ENCODE data around the gene OPCML.

The OPCML gene

DNA sequence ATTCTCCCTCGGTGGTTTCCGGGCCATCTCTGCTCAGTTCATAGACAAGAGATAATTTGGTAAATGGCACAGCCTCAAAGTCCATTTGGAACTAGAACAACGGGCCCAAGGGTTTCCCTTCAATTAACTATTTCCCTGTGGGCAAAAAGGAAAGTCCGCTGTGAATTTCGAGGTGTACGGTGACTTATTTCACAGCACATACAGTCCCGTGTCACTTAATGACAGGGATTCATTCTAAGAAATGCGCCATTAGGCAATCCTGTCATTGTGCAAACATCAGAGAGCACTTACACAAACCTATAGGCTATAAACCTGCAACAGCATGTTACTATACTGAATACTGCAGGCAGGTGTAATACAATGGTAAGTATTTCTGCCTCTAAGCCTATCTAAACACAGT lies 551.6 kb downstream of the OPCML start:
- no peak for DNase-seq (ENCODE audit: low read depth)

DNA sequence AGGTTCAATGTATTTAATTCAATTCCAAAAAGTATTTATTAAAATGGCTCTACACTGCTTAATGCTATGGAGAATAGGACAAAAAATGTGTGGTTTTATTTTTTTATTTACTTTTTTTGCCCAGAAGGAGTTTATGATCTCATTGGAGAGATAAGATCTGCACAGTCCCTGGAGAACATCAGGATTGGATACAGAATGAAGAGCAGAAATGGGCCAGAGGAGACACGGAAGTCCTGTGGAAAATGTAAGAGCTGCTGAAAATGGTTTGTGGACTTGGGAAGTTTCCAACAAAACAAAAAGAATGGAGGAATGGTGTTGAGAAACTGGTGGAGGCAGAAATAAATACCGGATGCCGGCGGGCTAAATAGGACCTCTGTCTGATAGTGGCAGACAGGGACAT lies 554.6 kb downstream of the OPCML start:
- no peak for DNase-seq (ENCODE audit: low read depth)

DNA sequence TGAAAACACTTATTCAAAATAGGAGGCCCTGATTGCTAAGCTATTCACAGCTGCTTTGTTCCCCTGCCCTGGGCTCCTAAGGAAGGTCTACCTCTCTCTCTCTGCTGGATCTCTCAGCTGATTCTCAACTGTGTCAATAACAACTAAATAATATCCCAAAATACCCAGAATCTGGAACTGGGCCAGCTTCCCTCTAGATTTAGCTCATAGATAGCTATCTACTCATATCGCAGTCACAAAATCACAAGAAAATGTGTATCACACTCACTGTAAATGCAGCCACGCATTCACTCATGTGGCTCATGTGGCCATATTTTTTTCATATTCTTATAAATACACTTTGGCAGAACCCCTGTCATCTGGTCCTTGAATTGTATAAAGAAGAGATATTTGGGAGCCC lies 555.1 kb downstream of the OPCML start:
- no peak for DNase-seq (ENCODE audit: low read depth)

DNA sequence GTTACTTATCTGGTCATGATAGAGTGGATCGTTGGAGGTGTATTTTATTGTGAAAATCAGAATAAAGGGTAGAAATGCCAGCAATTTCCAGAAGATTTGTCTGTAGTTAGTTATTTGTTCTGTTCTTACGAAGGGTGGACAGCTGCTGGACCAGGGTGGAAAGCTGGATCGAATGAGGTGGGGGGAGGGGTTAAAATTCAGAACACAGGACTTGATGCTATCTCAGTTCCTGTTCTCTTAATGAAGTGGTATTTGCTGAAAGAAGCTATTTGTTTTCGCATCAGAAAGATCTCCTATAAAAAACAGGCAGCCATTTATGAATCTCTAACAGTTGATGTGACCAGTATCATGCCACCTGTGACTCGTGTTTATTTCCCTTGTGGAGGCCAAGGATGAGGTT lies 556.2 kb downstream of the OPCML start:
- no peak for DNase-seq (ENCODE audit: low read depth)

- no peak for DNase-seq (ENCODE audit: low read depth)
These were observed 558.6 kb downstream of the OPCML start for GRCh38 chr11:132973686-132974085.

- DNase-seq (ENCODE audit: low read depth) = no peak
These were observed 559.7 kb downstream of the OPCML start for GRCh38 chr11:132972565-132972964.

- no peak for DNase-seq (ENCODE audit: low read depth)
These were observed 561.0 kb downstream of the OPCML start for GRCh38 chr11:132971351-132971750.

DNA sequence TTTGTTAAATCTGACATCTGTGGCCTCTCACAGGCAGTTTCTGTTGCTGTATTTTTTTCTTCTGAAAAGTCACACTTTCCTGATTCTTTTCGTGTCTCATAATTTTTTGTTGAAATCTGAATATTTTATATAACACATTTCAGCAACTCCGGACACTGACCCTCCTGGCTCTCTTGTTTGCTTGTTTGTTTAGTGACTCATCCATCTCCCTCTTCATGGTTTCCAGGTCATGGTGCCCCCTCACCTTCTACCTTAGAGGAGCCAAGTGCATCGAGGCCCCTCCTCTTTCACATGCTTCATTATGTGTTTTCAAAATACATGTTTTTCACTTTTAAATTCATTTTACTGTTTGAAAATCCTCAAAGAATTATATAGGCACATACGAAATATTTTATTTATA lies 562.4 kb downstream of the OPCML start:
- no peak for DNase-seq (ENCODE audit: low read depth)

DNA sequence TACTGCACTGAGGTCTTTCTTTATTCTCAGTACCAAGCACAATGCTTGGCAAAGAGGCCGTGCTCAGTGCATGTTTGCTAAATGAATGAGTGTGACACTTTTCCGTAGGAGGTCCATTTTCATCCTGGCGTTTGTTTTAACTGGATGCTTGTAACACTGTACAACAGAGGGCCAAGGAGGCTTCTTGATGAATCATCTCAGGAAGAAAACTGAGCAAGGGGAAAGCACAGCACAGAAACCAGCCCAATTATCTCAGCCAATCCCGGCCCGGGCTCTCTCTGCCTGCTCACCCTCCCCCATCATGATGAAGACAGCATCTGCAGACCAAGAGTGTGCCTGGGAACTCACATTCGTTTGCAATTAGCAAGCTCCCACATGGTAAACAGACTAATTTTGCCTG lies 570.3 kb downstream of the OPCML start:
- no peak for DNase-seq (ENCODE audit: low read depth)

GRCh38 chr11:132961453-132961852 lies 570.8 kb downstream of the OPCML start:
- no peak for DNase-seq (ENCODE audit: low read depth)

DNA sequence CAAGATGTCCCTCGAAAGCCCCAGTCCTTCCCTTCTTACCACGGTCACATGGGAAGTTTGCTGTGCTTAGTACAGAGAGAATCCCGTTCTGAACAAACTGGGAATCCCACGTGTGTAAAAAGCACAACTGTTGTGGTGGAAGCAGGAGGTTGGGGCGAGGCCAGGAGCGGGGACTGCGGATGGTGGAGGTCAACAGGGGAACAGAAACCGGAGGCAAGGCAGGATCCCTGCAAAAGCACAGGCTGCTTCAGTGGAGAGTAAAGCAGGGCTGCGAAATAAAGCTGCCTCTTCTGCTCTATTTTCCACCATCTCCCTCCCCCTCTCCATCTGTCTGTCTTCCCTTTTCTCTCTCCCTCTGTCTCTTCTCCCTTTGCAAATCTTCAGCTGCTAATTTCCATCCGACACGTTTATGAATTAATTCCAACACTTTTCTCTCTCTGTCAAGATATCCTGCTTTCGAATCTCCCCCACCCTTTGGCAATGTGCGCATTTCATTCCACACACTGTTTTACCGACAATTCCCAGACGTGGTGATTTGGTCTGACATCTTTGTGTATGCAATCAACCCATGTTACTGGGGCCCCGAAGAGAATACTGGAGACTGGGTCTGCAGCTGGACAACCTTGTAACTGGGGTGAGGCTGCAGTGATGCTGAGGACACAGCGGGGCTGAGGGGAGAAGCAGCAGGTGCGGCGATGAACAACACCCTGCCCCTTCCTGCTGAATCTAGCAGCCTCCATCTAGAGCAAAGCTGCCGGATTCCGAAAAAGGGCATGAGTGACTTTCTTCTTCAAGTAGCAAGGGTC lies 571.8 kb downstream of the OPCML start:
- no peak for DNase-seq (ENCODE audit: low read depth)

GRCh38 chr11:132959693-132960092 lies 572.6 kb downstream of the OPCML start:
- no peak for DNase-seq (ENCODE audit: low read depth)

- DNase-seq (ENCODE audit: low read depth) = no peak
These were observed 574.4 kb downstream of the OPCML start for GRCh38 chr11:132957881-132958280.

DNA sequence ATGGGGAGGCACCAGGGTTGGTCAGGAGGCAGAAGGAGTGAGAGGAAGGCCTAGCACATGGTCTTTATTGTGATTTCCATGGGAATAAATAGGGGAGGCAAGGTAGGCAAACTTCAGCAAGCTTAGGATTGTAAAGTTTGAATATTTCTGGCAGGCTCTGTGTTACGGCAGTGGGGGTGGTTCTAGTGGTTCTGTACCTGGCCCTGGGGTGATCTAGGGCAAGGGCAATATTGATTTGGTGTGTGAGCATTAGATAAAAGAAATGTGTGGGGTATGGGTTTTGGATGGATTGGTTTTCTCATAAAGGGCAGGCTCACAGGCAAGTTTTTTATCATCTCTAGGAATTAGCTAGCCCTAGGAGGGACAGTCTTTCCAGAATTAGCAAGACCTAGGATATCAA lies 584.0 kb downstream of the OPCML start:
- no peak for DNase-seq (ENCODE audit: low read depth)

GRCh38 chr11:132944569-132944944 lies 587.7 kb downstream of the OPCML start:
- no peak for DNase-seq (ENCODE audit: low read depth)

DNA sequence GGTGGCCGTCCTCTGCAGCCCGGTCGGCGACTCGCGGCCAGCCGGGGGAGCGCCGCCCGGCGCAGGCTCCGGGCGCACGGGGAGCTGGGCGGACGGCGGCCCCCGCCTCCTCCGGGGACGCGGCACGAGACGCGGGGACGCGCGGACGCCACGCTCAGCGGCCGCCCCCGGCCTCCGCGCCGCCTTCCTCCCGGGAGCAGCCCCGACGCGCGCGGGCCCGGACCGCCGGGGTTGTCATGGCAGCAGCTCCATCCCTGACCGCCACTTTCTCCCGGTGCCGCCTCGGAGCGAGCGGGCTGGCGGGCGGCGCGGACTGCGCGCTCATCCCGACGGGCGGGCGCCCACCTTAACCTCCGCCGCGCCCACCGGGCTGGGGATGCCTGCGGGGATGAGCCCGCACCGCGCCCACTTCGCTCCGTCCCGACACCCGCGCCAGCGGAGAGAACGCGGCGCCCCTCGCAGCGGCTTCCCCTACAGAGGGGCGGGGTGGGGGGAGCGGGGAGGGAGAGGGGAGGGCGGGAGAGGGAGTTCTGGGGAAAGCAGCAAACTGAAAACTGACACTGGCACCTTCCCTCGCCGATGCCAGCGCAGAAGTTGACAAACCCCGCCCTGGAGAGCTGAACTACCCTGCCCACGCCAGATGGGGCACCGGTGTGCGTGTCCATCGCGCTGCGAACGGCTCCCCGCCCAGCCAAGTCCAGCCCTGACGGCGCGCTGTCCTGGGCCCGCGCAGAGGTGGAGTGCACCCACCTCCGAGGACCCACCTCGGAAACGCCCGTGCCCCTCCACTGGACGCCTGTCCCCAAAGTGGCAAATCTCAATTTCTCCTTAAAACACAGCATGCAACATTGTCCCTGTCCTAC lies 588.4 kb downstream of the OPCML start:
- no peak for DNase-seq (ENCODE audit: low read depth)

GRCh38 chr11:132943357-132943705 lies 589.0 kb downstream of the OPCML start:
- DNase-seq (ENCODE audit: low read depth) = no peak

GRCh38 chr11:132942611-132943356 lies 589.5 kb downstream of the OPCML start:
- no peak for DNase-seq (ENCODE audit: low read depth)

- DNase-seq (ENCODE audit: low read depth) = no peak
These were observed 590.5 kb downstream of the OPCML start for GRCh38 chr11:132941761-132942160.

DNA sequence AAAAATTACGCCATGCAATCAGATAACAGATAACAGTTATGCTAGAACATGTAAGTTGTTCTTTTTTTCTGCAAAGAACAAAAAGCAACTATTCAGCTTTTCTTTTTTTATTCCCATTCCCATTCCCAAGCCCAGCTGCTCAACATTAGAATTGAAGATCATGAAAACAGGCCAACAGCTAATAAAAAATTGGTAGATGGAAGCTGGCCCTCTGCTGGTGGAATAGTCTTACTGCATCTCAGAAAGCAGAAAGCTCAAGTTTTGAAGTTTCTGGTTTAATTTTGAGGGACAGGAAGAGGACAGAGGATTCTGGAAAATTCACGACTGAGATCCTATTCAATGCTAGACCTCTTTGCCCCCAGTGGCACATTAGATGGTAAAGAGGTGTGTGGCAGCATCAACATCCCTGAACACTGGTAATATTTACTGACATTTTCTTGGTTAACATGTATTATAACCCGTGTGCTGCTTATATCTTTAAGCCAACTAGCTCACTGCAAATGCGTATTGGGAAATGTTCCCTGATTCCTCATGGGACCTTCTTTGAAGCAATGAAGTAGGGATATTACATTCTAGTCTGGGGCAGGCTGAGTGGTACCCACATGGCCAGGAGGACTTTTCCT lies 591.2 kb downstream of the OPCML start:
- no peak for DNase-seq (ENCODE audit: low read depth)

GRCh38 chr11:132937016-132937415 lies 595.3 kb downstream of the OPCML start:
- no peak for DNase-seq (ENCODE audit: low read depth)

- no peak for DNase-seq (ENCODE audit: low read depth)
These were observed 596.9 kb downstream of the OPCML start for GRCh38 chr11:132935383-132935782.
